Stomach smooth muscle (tissue), 2 donors: ENCODE results near the gene LDLRAD4.

Source experiments
- H3K27ac ChIP-seq: one replicate; pipeline ENCODE4 v1.7.0; 2013; ENCODE audit warnings: mild to moderate bottlenecking, low read length, inconsistent platforms
- H3K27me3 ChIP-seq, 2 donors: one replicate each; pipeline ENCODE4 v1.7.0; 2013; ENCODE audit warnings: low read length in 2 of 2; ENCODE audit not compliant: insufficient read depth in 2 of 2, control insufficient read depth in 1 of 2
- H3K36me3 ChIP-seq, 2 donors: one replicate each; pipeline ENCODE4 v1.7.0; 2013; ENCODE audit warnings: low read length in 2 of 2; ENCODE audit not compliant: control insufficient read depth in 2 of 2, insufficient read depth in 2 of 2
- H3K4me1 ChIP-seq: one replicate; pipeline ENCODE4 v1.7.0; 2013; ENCODE audit warnings: low read length; ENCODE audit not compliant: control insufficient read depth, insufficient read depth
- H3K4me3 ChIP-seq, 2 donors: one replicate each; pipeline ENCODE4 v1.7.0; 2013; ENCODE audit warnings: low read length in 2 of 2
- H3K9ac ChIP-seq, 2 donors: one replicate each; pipeline ENCODE4 v1.7.0; 2013; ENCODE audit warnings: low read length in 2 of 2, mild to moderate bottlenecking in 1 of 2
- H3K9me3 ChIP-seq, 2 donors: one replicate each; pipeline ENCODE4 v1.7.0; 2013; ENCODE audit warnings: low read length in 2 of 2; ENCODE audit not compliant: control insufficient read depth in 2 of 2
- donor health status: healthy.
- donor health status: Pancreatic carcinoma.

Gene LDLRAD4

DNA sequence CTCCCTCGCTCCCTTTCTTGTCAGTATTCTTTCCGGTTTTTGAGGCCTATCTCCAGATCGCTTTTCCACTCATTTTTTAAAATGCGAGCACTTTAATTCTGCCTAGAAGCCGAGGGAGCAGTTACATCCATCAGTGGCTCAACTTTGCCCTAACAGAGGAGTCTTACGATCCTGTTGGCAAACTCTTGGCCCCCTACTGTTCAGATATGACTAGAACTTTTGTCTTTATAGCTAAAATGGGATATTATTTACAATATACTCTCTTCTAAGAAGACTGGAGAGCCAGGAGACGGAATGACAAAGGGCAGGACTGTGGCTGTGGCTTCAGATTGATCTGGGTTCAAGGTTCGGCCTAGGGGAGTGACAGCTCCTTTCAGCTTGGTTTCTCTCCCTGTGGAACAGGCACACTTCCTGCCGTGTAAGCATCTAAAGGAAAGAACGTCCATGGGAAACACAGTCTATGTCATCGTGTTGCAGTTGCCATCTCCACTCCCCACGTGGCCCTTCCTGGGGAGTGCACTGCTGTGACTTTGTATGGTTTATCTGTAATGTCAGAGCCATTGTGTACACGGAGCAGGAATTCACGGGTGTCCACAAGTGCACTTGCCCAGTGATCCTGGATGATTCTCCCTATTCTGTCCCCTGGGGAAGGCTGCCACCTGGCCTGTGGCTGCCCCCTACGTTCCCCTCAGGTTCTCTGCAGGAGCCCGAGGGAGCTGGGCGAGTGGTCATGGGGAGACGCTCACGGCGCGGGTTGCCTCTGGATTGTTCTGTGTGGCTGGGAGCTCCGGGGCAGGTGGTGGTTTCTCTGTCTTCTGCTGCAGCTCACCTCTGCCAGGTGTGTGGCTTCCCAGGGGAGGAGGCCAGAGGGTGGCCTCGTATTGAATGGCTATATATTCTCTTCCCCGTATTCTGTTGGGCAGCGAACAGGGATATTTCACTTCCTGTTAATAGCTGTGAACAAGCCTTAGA lies 222.0 kb downstream of the LDLRAD4 start:
- H3K27ac ChIP-seq = no peak overlapping the region
- no peak overlapping the region for H3K4me3 ChIP-seq
- no peak overlapping the region for H3K9ac ChIP-seq
- no peaks in the 10 kb centered on the region for H3K27me3 ChIP-seq
- H3K9me3 ChIP-seq = no peaks in the 10 kb centered on the region
- peaks cover 0 to 5% of the 10 kb centered on the region in 2 donors for H3K36me3 ChIP-seq
- H3K4me1 ChIP-seq = peaks cover 4% of the 10 kb centered on the region

DNA sequence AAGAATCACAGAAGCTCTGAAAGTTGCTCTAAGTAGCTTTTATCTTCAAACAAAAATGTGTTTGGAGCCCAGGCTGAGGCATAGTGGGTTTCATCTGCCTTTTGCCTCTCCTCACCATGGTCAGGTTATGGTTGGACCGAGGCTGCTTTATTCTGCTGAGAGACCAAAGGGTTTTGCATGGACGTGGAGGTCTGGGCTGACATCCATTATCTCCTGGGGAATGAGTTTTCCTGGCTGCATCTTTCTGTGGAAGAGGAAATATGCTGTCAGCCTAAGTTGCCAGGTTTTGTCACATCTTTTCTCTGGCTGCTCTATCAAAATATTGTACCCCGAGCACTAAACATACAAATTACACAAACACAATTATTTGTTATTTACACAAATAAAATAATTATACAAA lies 223.2 kb downstream of the LDLRAD4 start:
- Histone ChIP-seq H3K9ac (no peak overlapping the region), H3K36me3 (peaks cover 0 to 5% of the 10 kb centered on the region in 2 donors), H3K4me1 (peaks cover 6% of the 10 kb centered on the region), H3K27ac (no peak overlapping the region), H3K27me3 (no peaks in the 10 kb centered on the region), H3K4me3 (no peak overlapping the region), H3K9me3 (no peaks in the 10 kb centered on the region)

DNA sequence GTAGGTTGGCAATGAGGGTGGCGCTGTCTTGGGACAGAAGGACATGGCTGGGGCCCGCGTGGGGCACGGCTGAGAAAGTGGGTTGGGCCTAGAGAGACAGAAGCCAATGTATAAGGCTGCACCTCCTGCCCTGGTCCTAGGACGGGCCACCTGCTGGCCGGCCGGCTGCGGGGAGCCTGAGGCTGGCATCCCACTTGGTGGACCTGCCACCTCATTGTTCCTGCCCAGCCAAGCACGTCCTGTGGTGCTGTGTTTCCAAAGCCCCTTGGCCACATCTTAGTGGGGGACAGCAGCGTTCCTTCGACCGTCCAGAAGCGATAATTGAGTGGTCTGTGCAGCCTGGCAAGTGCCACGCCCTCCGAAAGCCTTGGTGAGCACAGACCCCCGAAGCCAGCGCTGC lies 223.9 kb downstream of the LDLRAD4 start:
- Histone ChIP-seq H3K4me1 (peaks cover 6% of the 10 kb centered on the region), H3K9ac (no peak overlapping the region), H3K27me3 (no peaks in the 10 kb centered on the region), H3K27ac (no peak overlapping the region), H3K4me3 (no peak overlapping the region), H3K36me3 (peaks cover 0 to 5% of the 10 kb centered on the region in 2 donors), H3K9me3 (no peaks in the 10 kb centered on the region)

DNA sequence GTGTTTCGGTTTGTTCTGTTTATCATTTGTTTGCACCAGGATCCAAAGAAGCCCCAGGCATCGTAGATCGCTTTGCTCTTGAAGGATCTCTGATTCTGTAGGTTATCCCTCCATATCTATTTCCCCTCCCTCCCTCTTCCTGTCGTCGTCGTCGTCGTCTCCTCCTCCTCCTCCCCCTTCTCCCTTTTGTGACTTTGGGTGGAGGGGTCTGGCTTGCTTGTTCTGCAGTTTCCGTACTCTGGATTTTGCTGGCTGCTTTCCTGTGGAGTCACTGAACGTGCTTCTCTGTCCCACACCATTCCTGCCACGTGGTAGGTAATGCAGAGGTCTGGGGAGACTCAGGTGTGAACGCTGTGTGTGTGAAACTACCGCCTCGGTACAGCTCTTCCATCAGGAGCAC lies 225.0 kb downstream of the LDLRAD4 start:
- no peak overlapping the region for H3K4me3 ChIP-seq
- H3K4me1 ChIP-seq = peaks cover 13% of the 10 kb centered on the region

DNA sequence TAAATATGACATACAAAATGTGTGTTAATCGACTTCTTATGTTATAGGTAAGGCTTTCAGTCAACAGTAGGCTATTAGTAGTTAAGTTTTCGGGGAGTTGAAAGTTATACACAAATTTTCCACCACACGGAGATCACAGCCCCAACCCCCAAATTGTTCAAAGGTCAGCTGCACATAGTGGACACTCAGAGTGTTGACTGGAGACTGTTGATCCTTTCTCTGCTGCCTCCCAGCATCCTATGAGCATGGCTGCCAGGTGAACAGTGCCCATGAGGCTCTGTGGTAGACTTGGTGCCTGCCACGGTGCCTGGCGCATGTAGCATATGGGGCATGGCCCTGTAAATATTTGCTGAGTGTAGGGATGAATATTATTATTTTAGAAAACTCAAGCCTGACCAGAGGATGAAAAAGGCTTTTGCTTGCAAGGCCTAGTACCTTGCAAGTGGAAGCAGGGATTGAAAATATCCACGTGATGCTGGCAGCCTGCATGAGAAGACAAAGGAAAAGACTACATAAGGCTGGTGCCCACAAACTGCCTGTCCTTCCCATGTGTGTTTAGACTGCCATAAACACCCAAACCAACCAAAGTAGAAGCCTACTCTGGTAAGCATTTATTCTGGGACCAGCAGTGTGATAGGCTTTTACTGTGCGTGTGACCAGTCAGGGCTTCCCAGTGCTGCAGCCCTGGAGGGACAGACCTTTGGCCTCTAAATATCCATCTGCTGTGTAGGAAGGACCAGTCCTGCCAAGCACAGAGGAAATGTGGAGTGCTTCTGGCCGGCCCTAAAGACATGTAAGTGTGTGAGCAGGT lies 226.1 kb downstream of the LDLRAD4 start:
- Histone ChIP-seq H3K27ac (no peak overlapping the region), H3K4me1 (peaks cover 15% of the 10 kb centered on the region), H3K9ac (no peak overlapping the region), H3K4me3 (no peak overlapping the region), H3K9me3 (no peaks in the 10 kb centered on the region), H3K27me3 (no peaks in the 10 kb centered on the region), H3K36me3 (peaks cover 0 to 5% of the 10 kb centered on the region in 2 donors)

More for the DNA sequence above, 225.0 kb downstream of the LDLRAD4 start:
- Histone ChIP-seq H3K9ac (no peak overlapping the region), H3K27me3 (no peaks in the 10 kb centered on the region), H3K9me3 (no peaks in the 10 kb centered on the region), H3K27ac (no peak overlapping the region), H3K36me3 (peaks cover 0 to 5% of the 10 kb centered on the region in 2 donors)

DNA sequence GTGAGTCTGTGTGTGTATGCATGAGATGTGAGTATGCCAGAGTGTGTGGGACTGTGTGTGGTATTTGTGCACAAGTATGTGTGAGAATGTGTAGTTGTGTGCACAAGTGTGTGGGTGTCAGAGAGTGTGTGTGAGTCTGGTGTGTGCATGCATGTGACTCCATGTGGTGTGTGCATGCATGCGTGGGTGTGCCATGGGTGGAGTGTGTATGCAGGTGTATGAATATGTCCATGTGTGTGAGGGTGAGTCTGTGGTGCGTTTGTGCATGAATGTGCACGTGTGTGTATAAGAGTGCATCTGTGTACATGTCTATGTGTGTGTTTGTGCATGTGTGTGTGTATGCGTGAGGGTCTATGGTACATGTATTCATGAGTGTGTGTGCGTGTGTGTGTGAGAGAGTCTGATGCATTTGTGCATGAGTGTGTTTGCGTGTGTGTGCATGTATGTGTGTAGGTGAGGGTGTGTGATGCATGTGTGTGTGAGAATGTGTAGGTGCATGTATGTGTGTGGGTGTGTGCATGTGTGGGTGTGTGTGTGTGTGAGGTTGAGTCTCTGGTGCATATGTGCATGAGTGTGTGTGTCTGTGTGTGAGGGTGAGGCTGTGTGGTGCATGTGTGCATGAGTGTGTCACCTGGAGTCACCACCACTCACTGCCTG lies 226.8 kb downstream of the LDLRAD4 start:
- H3K36me3 ChIP-seq = peaks cover 0 to 5% of the 10 kb centered on the region in 2 donors
- no peak overlapping the region for H3K27ac ChIP-seq
- H3K4me1 ChIP-seq = peaks cover 15% of the 10 kb centered on the region
- no peaks in the 10 kb centered on the region for H3K9me3 ChIP-seq
- H3K4me3 ChIP-seq = no peak overlapping the region
- H3K27me3 ChIP-seq = no peaks in the 10 kb centered on the region
- H3K9ac ChIP-seq = no peak overlapping the region

DNA sequence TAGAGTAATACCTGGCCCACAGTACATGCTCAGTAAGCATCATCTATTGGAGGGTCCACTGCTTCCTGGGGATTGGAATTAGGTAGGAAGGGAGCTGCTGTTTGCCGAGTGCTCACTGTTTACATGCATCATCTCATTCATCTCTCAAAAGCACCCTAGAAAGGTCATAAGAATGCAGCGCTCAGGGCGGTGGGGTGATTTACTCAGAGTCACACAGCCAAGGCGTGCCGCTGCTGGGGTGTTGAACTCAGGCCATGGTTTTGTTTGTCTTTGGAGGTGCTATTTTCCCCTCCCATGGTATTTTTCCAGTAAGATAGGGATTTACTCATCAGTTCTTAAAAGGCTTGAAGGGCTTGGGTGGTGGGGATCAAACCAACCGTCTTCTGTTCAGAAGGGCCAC lies 227.5 kb downstream of the LDLRAD4 start:
- Histone ChIP-seq H3K36me3 (peaks cover 0 to 2% of the 10 kb centered on the region in 2 donors), H3K9me3 (no peaks in the 10 kb centered on the region), H3K27me3 (no peaks in the 10 kb centered on the region), H3K4me1 (peaks cover 19% of the 10 kb centered on the region), H3K4me3 (no peak overlapping the region), H3K27ac (no peak overlapping the region), H3K9ac (no peak overlapping the region)

DNA sequence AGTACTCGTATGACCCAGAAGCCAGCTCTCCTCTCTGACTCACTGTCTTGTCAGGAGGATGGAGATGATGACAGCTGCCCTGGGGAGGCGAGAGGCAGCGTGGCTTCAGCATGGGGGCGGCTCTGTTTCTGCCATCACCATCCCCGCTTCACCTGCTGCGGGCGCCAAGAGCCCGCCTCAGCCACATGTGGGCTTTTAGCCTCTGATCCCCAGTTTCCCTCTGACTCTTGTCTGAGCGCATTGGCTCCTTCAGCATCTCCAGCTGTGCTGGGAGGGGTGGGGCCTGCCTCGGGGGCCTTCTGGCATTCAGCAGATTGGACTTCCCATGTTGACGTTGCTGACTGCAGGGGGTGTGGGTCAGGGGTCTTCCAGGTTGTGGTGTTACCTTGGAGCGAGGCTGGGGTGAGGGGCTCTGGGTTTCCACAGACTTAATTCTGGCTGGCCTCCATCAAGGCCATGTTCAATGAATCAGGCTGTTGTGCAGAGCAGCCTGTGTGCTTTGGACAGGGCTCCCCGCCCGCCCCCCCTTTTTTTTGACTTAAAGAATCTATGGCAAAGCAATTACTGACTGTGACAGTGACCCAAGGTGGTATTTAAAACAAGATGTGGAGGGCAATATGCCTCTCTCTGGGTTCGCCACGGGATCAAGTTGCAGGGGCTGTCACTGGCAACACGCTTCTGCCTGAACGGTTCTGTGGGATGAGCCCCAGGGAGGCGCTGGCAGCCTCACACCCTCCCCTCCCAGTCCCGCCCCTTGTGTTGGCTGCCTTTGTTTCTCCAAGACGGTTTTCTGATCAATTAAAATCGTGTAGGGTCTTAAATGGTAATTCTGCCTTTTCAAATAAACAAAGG lies 228.3 kb downstream of the LDLRAD4 start:
- no peak overlapping the region for H3K4me3 ChIP-seq
- no peaks in the 10 kb centered on the region for H3K9me3 ChIP-seq
- no peaks in the 10 kb centered on the region for H3K27me3 ChIP-seq
- no peaks in the 10 kb centered on the region for H3K36me3 ChIP-seq
- no peak overlapping the region for H3K27ac ChIP-seq
- peaks cover 23% of the 10 kb centered on the region for H3K4me1 ChIP-seq
- no peak overlapping the region for H3K9ac ChIP-seq

DNA sequence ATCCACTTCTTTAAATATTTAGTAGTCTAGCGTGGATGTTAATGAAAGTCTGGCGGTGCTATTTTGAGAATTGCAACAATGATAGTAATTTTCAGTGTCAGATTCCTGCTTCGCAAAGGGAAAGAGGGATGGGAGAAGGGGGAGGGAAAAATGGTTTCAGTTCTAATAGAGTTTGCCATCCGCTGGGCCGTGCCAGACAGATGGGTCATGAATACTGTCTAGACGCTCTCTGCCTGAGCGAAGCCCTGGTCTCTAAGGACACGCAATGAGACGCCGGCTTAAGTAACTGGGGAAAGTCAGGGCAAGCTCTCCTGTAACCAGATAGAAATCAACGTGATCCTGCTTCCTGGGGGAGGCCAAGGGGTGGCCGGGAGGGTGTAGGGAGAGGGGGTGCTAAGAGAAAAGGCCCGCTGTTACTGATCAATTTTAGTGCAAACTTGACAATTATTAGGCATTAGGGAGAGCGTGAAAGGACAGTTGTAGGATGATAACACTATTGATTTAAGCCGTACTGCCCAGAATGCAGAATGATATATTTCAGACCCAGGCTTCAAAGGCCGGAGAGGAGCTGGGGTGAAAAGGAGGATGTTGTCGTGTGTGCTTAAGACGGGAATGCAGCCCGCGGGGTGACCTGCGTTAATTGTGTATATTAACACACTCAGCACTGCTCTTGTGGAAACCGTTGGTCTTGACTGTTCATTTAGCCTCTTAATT lies 229.2 kb downstream of the LDLRAD4 start:
- no peaks in the 10 kb centered on the region for H3K36me3 ChIP-seq
- H3K27ac ChIP-seq = no peak overlapping the region
- no peaks in the 10 kb centered on the region for H3K27me3 ChIP-seq
- no peaks in the 10 kb centered on the region for H3K9me3 ChIP-seq
- H3K4me1 ChIP-seq = peaks cover 31% of the 10 kb centered on the region
- peak overlapping the region; percentile 18 to 40 for H3K4me3 ChIP-seq
- H3K9ac ChIP-seq = no peak overlapping the region
